Peyer's patch (tissue), 4 donors: ENCODE data around the gene SACS. TPM values are rescaled to one million over a fixed set of nuclear protein-coding genes. Genes with fewer than 3 reads are reported as not detected.

Source experiments
- DNase-seq, 3 donors: peaks; one replicate each; pipeline ENCODE4 v3.0.0-alpha.2; 2017 to 2019
- H3K27ac ChIP-seq, 4 donors: fragments of 200-600 bp; sonication (generic); one replicate each; pipeline ENCODE4 v1.5.1; 2016 to 2019
- H3K27me3 ChIP-seq, 2 donors: fragments of 200-600 bp; sonication (generic); one replicate each; pipeline ENCODE4 v1.5.1; 2019
- H3K36me3 ChIP-seq, 3 donors: fragments of 200-600 bp; sonication (generic); one replicate each; pipeline ENCODE4 v1.5.1; 2016 to 2019
- H3K4me1 ChIP-seq, 4 donors: fragments of 200-600 bp; sonication (generic); one replicate each; pipeline ENCODE4 v1.5.1; 2016 to 2019
- H3K4me3 ChIP-seq, 4 donors: fragments of 200-600 bp; sonication (generic); 1 replicate in 3 of 4; 2 replicates in 1 of 4; pipeline ENCODE4 v1.5.1; 2016 to 2019; ENCODE audit warnings: mild to moderate bottlenecking in 1 of 4
- H3K9me3 ChIP-seq, 4 donors: fragments of 200-600 bp; sonication (generic); one replicate each; pipeline ENCODE4 v1.5.1; 2016 to 2019; ENCODE audit warnings: mild to moderate bottlenecking in 1 of 4
- CTCF ChIP-seq, 6 experiments: fragments of 450-650 bp in 4 of 6; fragments of 200-600 bp in 2 of 6; sonication (generic) in 1 of 6; IDR thresholded peaks; one replicate each; pipeline ENCODE4 v1.5.1; 2017 to 2019; ENCODE audit warnings: antibody characterized with exemption in 6 of 6, mild to moderate bottlenecking in 3 of 6, moderate library complexity in 1 of 6
- POLR2A ChIP-seq, 2 donors: fragments of 450-650 bp; IDR thresholded peaks; one replicate each; pipeline ENCODE4 v1.5.1; 2017; ENCODE audit warnings: antibody characterized with exemption in 2 of 2, mild to moderate bottlenecking in 2 of 2, moderate library complexity in 2 of 2
- total RNA-seq, 4 donors: library from RNA; depleted of rRNA; stranded (reverse); fragments of >200 nt; gene quantifications; one replicate each; pipeline ENCODE4 v1.1.0, GENCODE V29; 2016

SACS gene
- total RNA-seq, 4 donors from 2014 or later: 5.4 to 49.5 (median 5.9) TPM

GRCh38 chr13:23365652-23366051 lies 67.8 kb downstream of the SACS start:
- no peak for TF ChIP-seq CTCF (IDR thresholded peaks at IDR 0.05)
- no peak for TF ChIP-seq POLR2A (IDR thresholded peaks at IDR 0.05)
- Histone ChIP-seq H3K4me1 (no peaks in the 10 kb centered on the region), H3K9me3 (no peaks in the 10 kb centered on the region), H3K27me3 (no peaks in the 10 kb centered on the region), H3K27ac (no peak overlapping the region), H3K36me3 (peaks cover 0 to 40% (median 0%) of the 10 kb centered on the region in 3 donors), H3K4me3 (no peak overlapping the region)
- DNase-seq: no peak

GRCh38 chr13:23359882-23360281 lies 73.6 kb downstream of the SACS start:
- Histone ChIP-seq H3K36me3 (peaks cover 0 to 13% (median 0%) of the 10 kb centered on the region in 3 donors), H3K4me3 (no peak overlapping the region), H3K9me3 (no peaks in the 10 kb centered on the region), H3K27ac (no peak overlapping the region), H3K4me1 (no peaks in the 10 kb centered on the region), H3K27me3 (no peaks in the 10 kb centered on the region)
- TF ChIP-seq POLR2A (IDR thresholded peaks at IDR 0.05) (no peak), CTCF (IDR thresholded peaks at IDR 0.05) (no peak)
- no peak for DNase-seq

DNA sequence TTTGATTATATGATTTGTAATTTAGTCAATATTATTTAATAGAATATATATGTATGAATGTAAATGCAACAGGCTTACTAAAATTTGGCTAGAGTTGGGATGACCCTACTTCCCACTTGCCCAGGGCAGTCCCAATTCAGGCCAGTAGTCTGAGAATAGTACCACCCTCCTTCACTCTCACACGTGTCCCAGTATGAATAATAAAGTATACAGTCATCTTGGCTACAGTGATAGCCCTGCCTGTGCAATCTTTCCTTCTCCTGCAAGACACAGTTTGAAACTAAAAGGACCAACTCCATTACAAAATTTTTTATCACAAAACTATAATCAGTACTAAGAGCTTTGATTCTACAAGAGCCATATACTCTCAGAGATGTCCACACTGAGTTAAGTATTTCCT lies 76.2 kb downstream of the SACS start:
- Histone ChIP-seq H3K27ac (no peak overlapping the region), H3K4me3 (no peak overlapping the region), H3K9me3 (no peaks in the 10 kb centered on the region), H3K4me1 (no peaks in the 10 kb centered on the region), H3K27me3 (no peaks in the 10 kb centered on the region), H3K36me3 (peaks cover 0 to 14% (median 0%) of the 10 kb centered on the region in 3 donors)
- no peak for DNase-seq
- TF ChIP-seq CTCF (IDR thresholded peaks at IDR 0.05) (no peak), POLR2A (IDR thresholded peaks at IDR 0.05) (no peak)

DNA sequence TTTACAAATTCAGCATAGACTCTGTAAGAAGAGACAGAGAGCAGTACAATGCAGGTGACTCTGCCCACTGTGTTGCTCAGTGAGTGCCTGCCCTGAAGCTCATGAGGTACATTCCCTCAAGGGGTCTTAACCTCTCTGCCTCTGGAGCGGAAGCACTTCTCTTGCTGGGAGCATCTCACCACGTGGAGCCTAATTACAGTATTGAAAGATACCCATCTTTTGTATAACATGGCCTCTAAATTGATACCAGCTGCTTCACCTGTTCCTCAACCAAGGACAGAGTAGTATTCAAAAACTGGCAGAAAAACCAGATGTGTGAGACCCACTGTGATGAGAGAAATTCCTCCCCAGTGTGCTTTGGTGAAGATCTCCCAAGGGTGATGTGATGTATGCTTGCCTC lies 77.1 kb downstream of the SACS start:
- H3K36me3 ChIP-seq: peaks cover 0 to 14% (median 0%) of the 10 kb centered on the region in 3 donors
- H3K4me1 ChIP-seq: no peaks in the 10 kb centered on the region
- TF ChIP-seq CTCF (IDR thresholded peaks at IDR 0.05): no peak
- no peak for TF ChIP-seq POLR2A (IDR thresholded peaks at IDR 0.05)
- no peak overlapping the region for H3K27ac ChIP-seq
- no peaks in the 10 kb centered on the region for H3K9me3 ChIP-seq
- H3K4me3 ChIP-seq: no peak overlapping the region
- H3K27me3 ChIP-seq: no peaks in the 10 kb centered on the region
- DNase-seq: no peak

- DNase-seq: no peak
- Histone ChIP-seq H3K27me3 (no peaks in the 10 kb centered on the region), H3K9me3 (no peaks in the 10 kb centered on the region), H3K27ac (no peak overlapping the region), H3K4me1 (no peaks in the 10 kb centered on the region), H3K36me3 (peaks cover 0 to 14% (median 0%) of the 10 kb centered on the region in 3 donors), H3K4me3 (no peak overlapping the region)
- TF ChIP-seq CTCF (IDR thresholded peaks at IDR 0.05): no peak
- TF ChIP-seq POLR2A (IDR thresholded peaks at IDR 0.05): no peak
Measured at GRCh38 chr13:23354520-23354919, 79.0 kb downstream of the SACS start.

DNA sequence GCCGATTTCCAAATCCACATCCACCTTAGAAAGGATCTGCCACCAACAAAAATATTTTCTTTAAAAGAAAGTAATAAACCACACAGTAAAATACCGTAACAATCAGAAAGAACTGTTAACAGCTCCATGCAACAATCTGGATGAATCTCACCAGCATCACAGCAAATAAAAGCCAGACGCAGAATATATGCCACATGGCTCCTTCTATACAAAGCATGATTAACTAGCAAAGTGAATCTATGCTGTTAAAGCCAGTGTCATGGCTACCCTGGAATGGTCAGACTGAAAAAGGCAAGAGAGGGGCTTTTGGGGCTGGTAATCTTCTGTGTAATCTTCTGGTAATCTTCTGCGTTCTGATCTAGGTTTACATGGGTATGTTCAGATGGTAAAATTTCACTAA lies 81.3 kb downstream of the SACS start:
- H3K4me1 ChIP-seq: no peaks in the 10 kb centered on the region
- DNase-seq: no peak
- no peak overlapping the region for H3K27ac ChIP-seq
- H3K9me3 ChIP-seq: no peaks in the 10 kb centered on the region
- H3K27me3 ChIP-seq: no peaks in the 10 kb centered on the region
- H3K36me3 ChIP-seq: peaks cover 0 to 14% (median 0%) of the 10 kb centered on the region in 3 donors
- TF ChIP-seq CTCF (IDR thresholded peaks at IDR 0.05) (no peak), POLR2A (IDR thresholded peaks at IDR 0.05) (no peak)
- H3K4me3 ChIP-seq: no peak overlapping the region
